Activated T-cell treated with anti-CD3 and anti-CD28 coated beads for 48 hours (primary cell): ENCODE measurements around the gene ICE2.
"Not testable (repeated sequence)": the region's sequence is repeated elsewhere in the genome, so short reads cannot be mapped to it uniquely, and the experiment has no call there.

Experiments used
- DNase-seq: peaks from one replicate; pipeline ENCODE4 v3.0.0-alpha.2; 2020; ENCODE audit warnings: low read depth

The ICE2 gene

DNA sequence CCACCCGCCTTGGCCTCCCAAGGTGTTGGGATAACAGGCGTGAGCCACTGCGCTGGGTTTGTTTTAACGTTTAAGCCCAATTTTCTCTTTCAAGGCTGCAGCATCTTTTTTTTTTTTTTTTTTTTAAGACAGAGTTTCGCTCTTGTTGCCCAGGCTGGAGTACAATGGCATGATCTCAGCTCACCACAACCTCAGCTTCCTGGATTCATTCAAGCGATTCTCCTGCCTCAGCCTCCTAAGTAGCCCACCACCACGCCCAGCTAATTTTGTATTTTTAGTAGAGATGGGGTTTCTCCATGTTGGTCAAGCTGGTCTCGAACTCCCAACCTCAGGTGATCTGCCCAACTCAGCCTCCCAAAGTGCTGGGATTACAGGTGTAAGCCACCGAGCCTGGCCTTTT lies 68.6 kb downstream of the ICE2 start:
- not testable (repeated sequence) for DNase-seq

DNA sequence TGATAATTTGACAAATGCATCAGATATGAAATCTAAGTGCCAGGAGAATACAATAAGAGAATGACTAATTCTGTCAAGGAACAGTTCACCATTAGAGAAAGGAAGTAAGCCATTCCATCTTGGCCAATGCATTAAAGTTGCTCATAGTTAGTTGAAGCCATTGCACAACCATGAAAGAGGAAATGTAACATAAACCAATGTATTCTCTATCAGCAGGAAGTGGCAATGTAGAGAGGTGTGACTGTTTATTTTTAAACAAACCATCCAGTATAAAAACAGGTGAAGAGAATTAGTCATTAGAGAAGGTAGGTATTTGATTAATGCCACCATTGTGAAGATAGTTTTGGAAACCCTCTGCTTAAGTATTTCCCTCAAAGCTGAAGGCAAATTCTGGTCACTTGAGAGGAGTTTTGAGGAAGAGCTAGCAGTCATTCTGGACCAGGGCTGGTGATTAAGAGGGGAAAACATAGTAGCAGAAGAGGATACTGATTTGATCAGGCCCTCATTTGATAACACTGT lies 70.4 kb downstream of the ICE2 start:
- DNase-seq, result no peak

DNA sequence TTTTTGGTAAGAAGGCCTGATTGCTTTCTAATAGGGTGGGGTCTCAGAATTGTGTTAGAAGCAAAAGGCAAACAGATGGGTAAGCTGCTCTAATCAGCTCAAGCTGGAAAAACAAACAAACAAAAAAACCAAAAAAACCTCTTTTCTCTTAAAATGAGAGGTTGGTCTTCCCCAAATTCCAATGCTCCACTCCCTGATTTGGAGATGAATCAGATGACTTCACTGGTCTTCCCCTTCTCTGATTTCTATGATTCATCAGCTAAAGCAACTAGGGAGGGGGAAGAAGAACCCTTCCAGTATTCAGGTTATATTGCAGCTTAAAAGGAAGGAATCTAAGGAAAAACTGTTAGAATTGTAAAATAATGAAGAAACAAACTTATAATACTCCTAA lies 71.5 kb downstream of the ICE2 start:
- no peak for DNase-seq

DNA sequence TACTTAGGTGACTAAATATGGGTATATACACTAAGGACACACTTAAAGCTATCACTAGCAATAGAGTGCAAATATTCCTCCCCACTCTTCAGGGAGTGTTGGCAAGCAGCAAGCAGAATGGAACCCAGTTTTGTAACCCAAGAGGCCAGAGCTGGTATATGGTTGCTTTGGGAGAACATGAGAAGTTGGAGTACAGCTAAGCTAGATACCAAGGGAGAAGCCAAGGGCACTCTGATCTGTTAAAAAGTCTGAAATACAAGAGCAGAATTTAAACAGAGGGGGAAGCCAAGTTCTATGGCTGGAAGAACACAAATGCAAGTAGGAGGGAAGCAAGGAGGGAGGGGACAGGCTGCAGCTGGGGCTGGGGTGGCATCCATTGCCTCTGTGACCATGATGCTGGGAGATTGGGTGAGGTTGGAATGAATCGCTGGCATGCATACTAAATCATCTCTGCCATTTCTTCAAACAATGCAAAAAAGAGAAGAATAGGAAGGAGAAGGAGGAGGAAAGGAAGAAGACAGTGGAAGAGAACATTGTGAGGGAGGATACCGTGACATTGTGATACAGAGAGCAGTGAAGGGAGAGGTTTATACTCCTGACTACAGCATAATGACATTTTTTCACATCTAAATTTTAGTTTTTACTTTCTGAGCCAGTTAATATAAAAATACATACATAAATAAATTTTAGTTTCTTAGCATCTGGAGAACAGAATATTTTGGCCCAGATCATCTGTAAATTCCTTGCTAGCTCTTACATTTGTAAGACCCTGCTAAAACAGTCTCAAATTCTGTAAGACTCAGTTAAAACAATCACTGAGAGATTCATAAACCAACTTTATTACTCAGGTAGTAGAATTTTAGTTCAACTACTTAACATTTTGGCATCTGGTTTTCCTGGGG lies 72.2 kb downstream of the ICE2 start:
- no peak for DNase-seq

DNA sequence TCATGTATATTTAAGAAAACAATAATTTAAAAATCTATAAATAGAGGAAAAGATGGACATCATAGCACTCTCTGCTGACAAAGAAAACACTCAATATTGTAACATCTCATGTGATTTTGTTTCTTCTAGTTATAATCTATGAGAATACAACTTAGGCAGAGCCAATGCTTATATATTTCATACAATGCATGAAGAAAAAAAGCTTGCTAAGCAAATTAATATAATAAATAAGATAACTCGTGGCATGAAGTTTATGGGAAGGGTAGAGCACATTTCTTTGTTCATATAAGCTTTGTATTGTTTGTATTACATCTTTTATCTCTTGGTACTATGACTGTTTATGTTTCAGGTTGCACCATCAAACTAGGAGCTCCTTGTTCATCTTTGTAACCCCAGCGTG lies 73.5 kb downstream of the ICE2 start:
- DNase-seq, result no peak

DNA sequence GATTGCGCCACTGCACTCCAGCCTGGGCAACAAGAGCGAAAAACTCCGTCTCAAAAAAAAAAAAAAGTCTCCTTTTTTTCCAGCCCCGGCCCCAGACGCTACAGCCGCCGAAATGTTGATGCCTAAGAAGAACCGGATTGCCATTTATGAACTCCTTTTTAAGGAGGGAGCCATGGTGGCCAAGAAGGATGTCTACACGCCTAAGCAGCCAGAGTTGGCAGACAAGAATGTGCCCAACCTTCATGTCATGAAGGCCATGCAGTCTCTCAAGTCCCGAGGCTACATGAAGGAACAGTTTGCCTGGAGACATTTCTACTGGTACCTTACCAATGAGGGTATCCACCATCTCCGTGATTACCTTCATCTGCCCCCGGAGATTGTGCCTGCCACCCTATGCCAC lies 74.6 kb downstream of the ICE2 start:
- not testable (repeated sequence) for DNase-seq

DNA sequence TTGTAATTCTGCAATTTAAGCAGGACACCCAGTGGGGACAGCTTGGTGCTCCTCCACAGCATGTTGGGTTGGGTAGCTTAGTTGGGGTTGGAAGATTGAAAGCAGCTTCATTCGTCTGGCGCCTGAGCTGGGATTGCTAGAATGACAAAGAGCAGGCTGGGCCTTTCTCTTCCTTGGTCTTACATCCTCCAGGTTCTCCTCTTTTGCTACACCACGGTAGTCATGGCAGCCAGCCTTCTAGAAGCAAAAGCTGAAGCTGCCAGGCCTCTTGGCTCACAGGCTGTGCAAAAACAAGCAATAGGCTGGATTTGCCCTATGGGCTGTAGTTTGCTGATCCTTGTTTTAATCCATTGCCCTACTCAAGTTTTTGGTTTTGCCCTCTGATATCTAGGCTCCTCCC lies 78.0 kb downstream of the ICE2 start:
- DNase-seq, result no peak

DNA sequence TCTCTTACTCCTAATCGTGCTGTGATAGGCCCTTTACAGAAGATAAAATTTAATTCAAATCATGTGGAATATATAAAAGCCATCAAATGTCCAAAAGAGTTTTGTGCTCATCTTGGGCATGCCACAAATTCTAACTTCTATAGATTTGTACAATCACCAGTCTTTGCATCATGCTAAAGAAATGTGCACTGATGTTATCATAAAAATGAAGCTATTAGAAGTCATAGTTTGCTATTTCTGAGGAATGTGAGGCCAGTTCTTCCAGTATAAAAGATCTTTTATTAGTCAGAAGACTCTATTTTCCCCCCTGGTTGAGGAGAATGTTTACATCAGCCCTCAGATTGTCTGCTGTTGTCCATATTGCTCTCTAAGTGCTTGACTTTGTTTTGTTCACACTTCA lies 79.0 kb downstream of the ICE2 start:
- no peak for DNase-seq

DNA sequence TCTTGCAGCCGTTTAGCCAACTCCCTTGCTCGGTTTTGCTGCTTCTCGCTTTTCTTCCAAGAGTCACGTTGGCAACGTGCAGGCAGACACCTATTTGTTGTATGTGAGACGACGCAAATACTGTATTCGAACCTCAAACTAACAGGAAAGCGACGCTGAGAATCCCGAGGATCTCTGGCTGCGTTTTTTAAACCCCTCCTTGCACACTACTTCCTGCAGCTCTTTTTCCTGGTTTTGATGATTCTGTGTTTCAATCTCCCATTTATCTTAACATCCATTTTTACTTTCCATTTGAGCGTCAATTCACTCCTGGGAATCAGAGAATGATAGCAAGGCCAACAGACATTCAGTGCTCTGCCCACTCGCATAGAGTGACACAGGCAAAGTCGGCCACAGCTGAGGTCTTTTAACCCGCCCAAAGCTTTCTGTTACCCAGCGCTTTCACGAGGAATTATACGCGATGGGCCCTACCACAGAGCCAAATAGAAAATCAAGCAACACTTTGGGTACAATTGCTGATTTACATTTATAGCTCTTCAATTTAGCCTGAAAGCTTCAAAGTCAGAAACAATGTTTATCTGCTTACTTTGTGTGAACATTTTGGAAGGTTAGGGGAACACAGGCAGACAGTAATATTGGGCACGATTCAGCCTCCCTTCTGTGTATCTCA lies 79.6 kb downstream of the ICE2 start:
- no peak for DNase-seq

DNA sequence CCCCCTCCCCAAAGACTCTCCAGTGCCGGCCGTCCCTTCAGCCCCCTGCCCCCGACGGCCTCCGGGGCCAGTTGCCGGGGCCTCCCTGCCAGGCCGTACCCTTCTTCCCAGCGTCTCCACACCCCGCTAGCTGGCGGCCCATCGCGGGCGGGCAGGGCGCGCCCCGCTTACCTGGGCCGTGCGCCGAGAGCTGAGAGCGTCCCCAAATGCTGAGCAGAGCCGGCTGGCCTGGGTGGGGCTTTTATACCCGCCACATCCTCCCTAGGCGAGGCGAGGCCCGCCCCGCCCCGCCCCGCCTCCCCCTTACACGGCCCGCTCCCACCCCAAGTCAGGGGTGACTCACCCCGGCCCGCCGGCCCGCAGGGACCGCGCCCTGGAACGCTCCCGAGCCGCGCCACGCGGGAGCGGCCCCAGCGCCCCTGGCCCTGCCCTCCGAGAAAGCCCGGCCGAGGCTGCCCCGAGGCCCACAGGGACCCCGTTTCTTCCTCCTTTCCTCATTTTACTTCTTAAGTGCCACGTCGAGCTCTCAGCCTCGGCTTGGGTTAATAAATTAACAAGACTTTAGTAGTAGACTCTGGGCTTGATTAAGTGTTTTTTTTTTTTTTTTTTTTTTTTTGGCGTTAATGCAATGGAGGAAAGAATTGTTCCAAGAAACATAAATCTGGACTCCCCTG lies 81.0 kb downstream of the ICE2 start, which contains the start of gene ANXA2:
Gene ANXA2, minus strand, starts transcription at position 215 of the 674 bp plus-strand sequence. CDS start 11,911 bp downstream, outside the sequence.
- DNase-seq, result peak; percentile 78

DNA sequence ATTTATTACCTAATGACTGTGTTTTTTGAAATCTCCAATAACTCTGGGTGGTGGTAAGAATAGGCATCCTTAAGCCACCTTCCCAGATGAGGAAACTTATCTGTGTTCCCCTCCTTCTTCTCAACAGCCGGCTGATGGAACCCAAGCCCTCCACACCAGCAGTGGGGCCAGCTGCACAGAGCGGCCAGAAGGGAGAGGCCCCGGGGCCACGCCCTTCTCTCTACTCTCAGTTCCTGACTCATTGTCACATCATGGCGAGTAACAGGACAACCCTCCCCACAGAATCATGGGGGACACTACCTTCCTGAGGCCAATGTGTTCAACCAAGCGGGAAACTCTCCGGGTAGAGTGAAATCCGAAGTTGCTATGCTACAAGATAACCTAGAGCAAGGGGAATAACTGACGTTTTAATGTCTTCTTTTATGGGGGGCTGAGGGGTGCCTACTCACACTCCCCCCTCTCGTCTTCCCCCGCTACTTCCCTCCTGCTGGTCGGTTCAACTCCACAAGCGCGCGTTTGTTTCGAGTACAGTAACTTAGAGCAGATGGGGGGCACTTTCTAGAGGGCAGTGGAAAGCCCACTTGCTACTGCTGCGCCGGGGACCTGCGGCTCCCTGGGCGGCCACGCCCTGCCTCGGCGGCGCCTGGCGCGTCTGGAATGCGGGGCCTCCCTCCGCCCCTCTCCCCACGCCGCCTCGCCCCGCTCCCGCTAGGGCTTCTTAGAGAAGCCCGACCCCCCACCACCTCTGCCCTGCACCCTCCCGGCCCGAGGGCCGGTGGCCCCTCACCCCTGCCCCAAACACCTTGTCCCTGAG lies 81.8 kb downstream of the ICE2 start:
- peak; percentile 49 for DNase-seq

DNA sequence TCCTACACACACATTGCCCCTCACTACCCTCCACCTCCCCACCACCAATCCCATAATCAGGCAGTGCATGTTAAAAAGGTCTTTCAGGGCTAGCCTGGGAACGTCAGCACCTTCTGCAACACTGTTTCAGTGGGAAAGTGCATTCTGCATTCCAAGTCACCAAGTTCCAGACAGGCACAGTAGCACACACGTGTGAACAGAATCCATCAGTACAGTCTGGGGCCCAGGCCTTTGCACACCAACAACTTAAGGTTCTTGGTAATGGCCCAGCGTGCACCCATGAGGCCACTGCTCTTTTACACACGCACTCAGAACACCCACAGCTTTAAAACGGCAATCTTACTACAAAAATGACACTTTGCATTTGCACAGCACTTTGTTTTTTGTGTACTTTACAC lies 82.4 kb downstream of the ICE2 start:
- no peak for DNase-seq

DNA sequence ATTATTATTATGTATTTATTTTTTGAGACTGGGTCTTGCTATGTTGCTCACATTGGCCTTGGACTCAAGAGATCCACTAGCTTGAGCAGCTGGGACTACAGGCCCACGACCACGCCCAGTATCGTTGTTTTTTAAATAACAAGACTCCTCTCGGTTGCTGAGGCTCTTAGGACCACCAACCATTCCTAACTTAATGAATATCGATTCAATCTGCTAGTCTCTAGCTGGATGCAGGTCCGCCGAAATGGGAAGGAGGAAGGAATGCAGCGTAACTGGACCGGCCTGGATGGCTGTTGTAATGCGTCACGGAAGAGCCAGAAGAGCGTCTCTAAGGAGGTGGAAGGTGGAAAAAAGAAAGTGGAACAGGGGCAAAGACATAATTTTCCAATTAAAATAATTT lies 82.8 kb downstream of the ICE2 start:
- no peak for DNase-seq

DNA sequence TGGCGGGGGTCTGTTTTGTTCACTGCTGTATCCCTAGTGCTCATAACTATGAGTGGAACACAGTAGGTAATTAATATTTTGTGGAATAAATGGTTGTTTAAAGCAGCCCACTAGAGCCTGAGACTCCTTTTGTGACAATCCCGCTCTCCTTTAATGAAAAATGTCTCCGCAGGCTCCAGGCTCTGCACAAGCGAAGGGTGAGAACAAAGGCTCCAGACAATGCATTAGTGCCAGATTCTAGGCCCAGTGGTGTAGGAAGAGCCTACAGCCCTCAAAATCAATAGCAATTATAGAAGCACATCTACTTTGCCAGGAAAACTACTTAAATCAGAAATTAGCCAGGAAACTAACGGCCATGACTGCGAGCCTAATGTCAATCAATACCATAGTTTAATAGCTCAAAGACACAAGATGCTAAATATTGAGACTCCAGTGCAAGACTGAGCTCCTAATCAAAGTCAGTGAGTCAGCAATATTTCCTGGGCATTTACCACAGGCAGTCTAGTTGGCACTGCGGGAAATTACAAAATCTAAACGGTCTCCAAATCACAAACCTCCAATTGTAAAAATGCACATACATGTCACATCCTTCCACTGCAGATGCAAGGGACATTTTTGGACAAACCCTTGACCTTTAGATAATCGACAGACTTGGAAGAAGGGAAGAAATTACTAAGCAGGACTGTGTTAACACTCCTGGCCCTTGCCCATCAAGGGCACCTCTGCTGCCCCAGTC lies 83.5 kb downstream of the ICE2 start:
- DNase-seq, result no peak

DNA sequence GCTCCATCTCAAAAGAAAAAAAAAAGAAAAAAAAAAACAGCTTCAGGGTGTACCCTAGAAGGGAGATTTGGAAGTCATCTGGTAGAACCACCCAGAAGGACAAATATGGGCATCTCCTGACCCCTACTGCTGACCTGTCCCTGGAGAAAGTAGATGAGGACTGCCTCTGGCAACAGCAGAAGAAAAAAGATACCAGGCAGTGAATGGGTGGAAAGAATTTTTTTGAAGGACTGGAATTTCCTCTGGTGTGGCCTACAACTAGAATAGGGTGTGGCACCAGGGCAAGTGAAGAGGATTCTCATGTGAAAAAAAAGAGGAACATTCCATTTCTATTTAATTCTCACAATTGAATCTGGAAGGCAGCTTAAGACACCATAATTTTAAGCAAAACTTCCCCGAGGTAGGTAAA lies 84.2 kb downstream of the ICE2 start:
- no peak for DNase-seq

DNA sequence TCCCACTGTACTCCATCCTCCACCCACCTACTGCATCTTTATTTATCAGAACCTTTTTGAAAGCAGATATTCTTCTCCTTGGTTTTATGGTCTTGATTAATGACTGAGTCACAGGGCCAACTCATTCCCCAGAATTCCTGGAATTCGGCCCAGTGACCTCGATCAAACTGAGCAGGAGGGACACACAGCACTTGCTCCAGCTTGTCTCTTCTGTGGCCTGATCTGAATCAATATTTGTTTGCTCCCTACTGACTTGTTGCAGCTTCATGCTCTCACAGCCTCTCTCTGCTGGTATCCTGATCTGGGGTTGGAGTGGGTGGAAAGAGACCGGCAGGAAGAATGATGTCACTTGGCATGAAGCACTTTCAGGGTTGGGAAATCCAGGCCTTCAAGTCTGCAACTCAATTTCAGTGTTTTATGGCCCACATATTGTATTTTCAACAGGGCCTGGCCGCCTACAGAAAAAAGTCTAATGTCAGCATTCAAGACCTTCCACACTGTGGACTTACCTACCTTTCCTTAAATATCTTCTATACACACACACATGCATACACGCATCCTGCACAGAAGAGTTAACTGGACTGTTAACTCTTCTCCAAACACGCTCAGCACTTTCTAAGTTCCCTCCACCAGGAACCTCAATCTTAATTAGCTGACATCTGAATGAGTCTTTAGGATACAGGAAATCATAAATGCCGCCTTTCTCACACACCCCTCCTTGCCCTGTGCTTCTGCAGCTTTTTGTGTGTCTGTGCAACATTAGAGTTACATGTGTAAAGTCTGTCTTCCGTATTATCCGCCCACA lies 85.8 kb downstream of the ICE2 start:
- DNase-seq, result no peak

DNA sequence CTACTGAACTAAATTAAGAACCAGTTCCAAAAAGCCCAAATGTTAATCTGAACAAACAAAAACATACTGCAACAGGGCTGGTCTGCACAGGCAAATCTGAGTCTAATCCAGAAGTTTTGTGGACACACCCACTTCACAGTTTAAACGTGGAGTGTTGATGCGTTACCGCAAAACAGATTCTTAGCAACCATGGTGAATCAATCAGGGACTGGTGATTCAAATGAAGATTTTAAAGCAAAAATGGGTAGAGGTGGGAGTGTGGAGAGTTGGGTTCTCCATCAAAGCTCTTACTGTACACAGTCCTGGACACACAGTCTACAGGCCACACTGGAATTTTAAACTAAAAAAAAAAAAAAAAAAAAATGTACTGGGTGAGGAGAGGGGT lies 86.3 kb downstream of the ICE2 start:
- DNase-seq, result no peak

DNA sequence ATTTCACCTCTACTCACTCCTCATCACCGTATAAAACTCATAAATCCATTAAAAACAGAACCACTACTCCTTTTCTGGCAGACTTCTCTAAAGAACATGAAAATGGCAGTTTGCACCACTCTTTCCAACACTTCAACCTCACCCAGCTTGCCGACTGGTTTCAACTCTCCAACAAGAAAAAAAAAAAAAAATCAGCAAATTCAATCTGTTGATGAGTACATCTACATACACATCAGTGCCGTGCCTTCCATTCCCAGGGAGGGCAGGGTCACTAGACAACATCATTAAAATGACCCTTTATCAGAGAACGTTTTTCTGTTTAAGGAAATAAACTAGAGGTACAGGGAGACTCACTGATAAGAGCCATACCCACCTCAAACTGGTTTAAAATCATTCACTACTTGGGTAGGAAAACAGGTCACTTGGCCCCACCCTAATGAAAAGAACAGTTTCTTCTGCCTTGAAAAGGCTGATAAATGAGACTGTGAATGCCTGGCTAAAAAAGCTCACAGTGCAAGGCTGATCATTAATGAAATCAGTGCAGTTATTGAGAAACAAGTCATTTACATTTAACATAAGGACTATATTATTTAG lies 87.1 kb downstream of the ICE2 start:
- no peak for DNase-seq

DNA sequence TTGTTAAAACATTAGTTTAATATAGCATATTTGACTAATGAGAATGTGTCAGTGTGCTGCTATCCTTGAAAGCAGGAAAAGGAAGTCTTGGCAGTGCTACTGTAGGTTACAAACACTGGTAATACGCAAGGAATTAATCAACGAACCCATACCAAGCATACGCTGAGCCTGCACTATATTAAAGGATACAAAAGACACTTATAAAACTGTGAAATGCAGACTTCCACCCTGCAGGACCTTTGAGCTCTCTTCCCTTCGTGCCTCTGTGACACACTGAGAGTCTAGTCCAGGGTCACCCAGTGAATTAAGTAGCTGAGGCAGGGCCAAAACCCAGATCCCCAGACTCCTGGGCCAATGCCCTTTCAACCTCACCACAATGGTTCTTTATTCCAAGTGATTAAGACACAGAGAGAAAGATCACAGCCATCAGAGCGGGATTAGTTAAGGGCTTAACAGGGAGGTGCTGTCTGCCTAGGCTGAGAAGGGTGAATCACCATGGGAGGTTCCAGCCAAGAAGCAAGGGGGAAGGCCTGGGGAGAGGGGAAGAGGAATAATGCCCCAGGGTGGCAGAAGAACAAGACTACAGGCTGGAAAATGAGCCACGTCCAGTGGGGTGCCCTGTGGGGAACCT lies 88.0 kb downstream of the ICE2 start:
- DNase-seq, result no peak
